ENCODE results near the gene TSPY4.
"Not testable (repeated sequence)": the region's sequence is repeated elsewhere in the genome, so short reads cannot be mapped to it uniquely, and the experiment has no call there.

TSPY4 gene

GRCh38 chrY:9337164-9337563 lies at the start of gene TSPY4:
TSPY4 (plus strand) TSS chrY:9337464; CDS start chrY:9337510, 46 bp downstream.
- DNase-seq = not testable (repeated sequence)

GRCh38 chrY:9320996-9321395 lies 16.3 kb upstream of the TSPY4 start:
- DNase-seq = no peak

GRCh38 chrY:9357497-9357896 lies 20.2 kb downstream of the TSPY4 start, which contains the start of gene TSPY8:
TSPY8 (plus strand) TSS chrY:9357797; CDS start chrY:9357843, 46 bp downstream.
- not testable (repeated sequence) for DNase-seq

Data from activated CD8-positive, alpha-beta memory T cell treated with anti-CD3 and anti-CD28 coated beads, Interleukin-2, amount 50 U/mL, for 4 hours (primary cell).